DMS153 treated with DMSO at 0.1 percent for 48 hours (cell line): ENCODE data around the gene CLIC4.
"Not testable (repeated sequence)": the region's sequence is repeated elsewhere in the genome, so short reads cannot be mapped to it uniquely, and the experiment has no call there.

Experiments used
- DNase-seq: peaks from one replicate; lab custom pipeline; 2025; ENCODE audit not compliant: unreplicated experiment; lab: John Stamatoyannopoulos, UW

The CLIC4 gene

GRCh38 chr1:24874056-24874455 lies 128.8 kb downstream of the CLIC4 start:
- DNase-seq = no peak

GRCh38 chr1:24874611-24875234 lies 129.5 kb downstream of the CLIC4 start:
- DNase-seq = no peak

GRCh38 chr1:24875257-24875656 lies 130.0 kb downstream of the CLIC4 start:
- no peak for DNase-seq

DNA sequence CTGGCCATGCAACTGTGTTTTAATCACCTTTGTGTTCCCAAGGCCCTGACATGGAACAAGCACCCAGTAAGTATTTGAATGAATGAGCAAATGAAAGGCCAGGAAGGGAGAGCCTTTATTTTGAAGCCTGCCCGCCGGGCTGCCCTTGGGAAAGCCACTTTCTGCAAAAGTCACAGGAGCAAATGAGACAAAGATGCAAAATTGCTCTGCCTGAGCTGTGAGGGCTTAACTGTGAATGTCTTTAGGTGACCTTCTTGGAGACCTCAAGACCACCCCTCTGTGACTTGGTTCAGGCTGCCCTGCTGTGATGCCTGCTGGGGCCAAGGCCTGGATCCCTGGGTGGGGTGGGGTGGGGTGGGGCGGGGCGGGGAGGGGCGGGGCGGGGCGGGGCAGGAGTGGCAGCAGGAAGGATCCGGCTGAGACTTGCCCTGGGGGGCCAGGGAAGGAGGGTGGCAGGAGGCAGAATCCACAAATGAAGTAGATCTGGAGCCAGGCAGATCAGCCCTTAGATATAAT lies 130.8 kb downstream of the CLIC4 start:
- DNase-seq = no peak

- DNase-seq = no peak
Measured at GRCh38 chr1:24878045-24878444, 132.8 kb downstream of the CLIC4 start.

DNA sequence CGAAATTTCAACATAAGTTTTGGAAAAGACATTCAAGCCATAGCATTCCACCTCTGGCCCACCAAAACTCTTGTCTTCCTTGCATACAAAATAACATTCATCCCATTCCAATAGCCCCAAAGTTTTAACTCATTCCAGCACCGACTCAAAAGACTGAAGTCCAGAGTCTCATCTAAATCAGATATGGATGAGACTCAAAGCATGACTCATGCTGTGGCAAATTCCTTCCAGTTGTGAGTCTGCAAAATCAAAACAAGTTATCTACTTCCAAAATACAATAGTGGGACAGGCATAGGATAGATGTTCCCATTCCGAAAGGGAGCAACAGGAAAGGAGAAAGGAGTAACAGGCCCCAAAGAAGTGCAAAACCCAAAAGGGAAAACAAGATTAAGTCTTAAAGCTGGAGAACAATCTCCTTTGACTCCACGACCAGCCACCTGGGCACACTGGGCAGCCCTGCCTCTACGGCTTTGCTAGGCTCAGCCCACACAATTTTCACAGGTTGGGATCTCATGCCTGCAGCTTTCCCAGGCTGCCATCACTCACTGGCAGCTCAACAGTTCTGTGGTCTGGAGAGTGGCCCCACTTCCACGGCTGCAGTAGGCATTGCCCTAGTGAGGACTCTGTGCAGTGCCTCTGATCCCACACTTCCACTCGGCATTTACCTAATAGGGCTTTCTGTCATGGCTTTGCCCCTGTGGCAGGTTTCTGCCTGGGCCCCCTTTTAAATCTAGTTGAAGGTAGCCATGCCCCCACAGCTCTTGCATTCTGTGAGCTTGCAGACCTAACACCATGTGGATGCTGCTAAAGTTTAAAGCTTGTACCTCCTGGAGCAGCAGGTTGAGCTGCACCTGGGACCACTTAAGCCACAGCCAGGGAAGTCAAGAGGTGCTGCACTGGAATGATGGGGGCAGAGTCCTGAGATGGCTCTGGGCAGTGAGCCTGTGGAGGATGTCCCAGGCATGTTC lies 133.8 kb downstream of the CLIC4 start:
- DNase-seq = no peak

- DNase-seq = no peak
Measured at GRCh38 chr1:24881034-24881433, 135.8 kb downstream of the CLIC4 start.

DNA sequence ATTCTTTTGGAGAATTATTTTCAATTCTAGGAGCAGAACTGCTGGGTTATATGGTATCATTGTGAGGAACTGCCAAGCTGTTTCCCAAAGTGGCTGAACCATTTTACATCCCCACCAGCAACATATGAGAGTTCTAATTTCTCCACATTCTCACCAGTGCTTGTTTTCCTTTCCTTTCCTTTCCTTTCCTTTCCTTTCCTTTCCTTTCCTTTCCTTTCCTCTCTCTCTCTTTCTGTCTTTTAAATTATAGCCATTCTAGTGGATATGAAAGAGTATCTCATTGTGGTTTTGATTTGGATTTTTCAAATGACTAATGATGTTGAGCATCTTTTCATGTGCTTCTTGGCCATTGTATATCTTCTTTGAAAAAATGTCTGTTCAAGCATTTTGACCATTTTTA lies 139.5 kb downstream of the CLIC4 start:
- DNase-seq = no peak

- no peak for DNase-seq
Measured at GRCh38 chr1:24886241-24886640, 141.0 kb downstream of the CLIC4 start.

DNA sequence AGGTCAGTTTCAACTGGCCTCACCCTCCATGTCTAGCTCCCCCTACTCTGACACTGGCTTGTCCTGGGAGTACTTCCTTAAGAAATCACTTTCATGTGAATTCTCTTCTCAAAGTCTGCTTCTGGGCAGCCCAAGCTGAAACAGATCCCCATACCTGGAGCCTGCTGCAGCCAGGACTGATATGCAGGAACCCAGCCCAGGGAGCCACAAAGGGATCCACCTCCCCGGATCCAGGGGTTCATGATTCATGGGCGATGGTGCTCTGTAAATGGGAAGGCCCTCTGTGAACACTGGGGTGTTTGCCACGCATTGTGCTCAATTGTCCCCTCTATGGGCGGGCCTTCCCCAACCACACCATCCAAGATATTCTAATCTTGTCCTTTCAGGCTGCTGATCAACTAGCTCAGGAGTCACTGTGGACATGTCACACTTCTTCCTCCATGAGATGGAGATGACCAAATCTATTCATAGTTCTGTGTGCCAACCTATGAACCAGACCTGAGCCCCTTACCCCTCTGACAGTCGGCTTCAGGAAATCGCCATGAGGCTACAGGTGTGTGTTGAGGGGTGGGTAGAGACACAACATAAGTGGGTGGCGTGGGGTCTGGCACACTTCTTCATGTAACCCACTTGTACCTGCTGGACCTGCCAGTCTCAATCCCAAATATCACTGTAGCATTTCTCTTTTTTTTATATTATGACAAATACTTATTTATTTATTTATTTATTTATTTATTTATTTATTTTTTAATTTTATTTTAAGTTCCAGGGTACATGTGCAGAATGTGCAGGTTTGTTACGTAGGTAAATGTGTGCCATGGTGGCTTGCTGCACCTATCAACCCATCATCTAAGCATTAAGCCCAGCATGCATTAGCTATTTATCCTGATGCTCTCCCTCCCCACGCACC lies 143.1 kb downstream of the CLIC4 start:
- no peak for DNase-seq

GRCh38 chr1:24888971-24889676 lies 143.9 kb downstream of the CLIC4 start:
- no peak for DNase-seq

GRCh38 chr1:24890887-24891286 lies 145.6 kb downstream of the CLIC4 start:
- no peak for DNase-seq

GRCh38 chr1:24891367-24891766 lies 146.1 kb downstream of the CLIC4 start:
- DNase-seq = not testable (repeated sequence)

GRCh38 chr1:24892188-24893153 lies 147.2 kb downstream of the CLIC4 start:
- DNase-seq = no peak

DNA sequence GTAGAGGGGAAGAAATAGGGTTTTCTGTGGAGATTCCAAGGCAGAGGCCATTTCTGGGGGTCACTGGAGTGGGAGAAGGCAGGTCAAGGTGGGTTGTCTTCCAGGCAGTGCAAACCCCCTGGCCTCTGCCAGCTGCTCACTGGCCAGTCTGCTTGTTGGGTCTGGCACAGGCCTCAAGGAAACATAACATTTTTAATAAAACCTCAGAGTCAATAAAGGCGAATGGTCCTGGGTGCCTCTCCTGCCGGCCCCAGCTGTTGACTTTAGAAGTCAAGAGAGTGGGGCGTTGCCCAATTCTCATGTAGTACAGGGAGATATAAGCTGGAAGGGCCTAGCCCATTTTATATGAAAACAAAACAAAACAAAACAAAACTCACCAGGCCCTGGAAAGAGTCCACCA lies 148.2 kb downstream of the CLIC4 start:
- no peak for DNase-seq
